Measurements from ENCODE around the gene ZFX. TPM values are rescaled to one million over a fixed set of nuclear protein-coding genes. Genes with fewer than 3 reads are reported as not detected.

Gene ZFX
- total RNA-seq, 1 donor from 2014 or later: 72.8 TPM

DNA sequence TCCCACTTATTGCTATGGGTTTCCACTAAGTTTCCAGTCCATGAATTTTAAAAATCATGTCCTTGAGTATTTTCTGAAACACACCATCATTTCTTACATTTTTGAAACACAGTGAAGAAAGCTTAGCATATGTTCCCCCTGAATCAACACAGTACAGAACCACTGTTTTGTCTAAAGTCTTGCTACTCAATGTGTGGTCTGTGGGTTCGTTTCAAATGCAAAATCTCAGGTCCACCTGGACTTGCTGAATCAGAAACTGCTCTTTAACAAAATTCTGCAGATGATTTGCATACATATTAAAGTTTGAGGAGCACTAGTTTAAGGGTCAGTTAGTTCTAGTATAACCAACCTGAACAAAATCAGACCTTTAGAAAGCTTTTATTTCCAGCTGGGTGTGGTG lies 103.9 kb downstream of the ZFX start:
- Mint-ChIP-seq H3K9me3 (ENCODE audit: low read depth) (no peaks in the 10 kb centered on the region), H3K4me1 (ENCODE audit: low read depth) (no peaks in the 10 kb centered on the region), H3K36me3 (ENCODE audit: low read depth) (no peaks in the 10 kb centered on the region), H3K4me3 (ENCODE audit: unreplicated experiment) (no peak overlapping the region), H3K27me3 (ENCODE audit: low read depth) (peaks cover 2% of the 10 kb centered on the region), H3K27ac (ENCODE audit: unreplicated experiment) (no peak overlapping the region)
- DNase-seq (ENCODE audit: low spot score): no peak
- TF ChIP-seq, protein P1, sequence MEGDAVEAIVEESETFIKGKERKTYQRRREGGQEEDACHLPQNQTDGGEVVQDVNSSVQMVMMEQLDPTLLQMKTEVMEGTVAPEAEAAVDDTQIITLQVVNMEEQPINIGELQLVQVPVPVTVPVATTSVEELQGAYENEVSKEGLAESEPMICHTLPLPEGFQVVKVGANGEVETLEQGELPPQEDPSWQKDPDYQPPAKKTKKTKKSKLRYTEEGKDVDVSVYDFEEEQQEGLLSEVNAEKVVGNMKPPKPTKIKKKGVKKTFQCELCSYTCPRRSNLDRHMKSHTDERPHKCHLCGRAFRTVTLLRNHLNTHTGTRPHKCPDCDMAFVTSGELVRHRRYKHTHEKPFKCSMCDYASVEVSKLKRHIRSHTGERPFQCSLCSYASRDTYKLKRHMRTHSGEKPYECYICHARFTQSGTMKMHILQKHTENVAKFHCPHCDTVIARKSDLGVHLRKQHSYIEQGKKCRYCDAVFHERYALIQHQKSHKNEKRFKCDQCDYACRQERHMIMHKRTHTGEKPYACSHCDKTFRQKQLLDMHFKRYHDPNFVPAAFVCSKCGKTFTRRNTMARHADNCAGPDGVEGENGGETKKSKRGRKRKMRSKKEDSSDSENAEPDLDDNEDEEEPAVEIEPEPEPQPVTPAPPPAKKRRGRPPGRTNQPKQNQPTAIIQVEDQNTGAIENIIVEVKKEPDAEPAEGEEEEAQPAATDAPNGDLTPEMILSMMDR (IDR thresholded peaks at IDR 0.05): no peak

- H3K27ac Mint-ChIP-seq (ENCODE audit: unreplicated experiment): no peak overlapping the region
- TF ChIP-seq, protein P1 (IDR thresholded peaks at IDR 0.05): no peak
- DNase-seq (ENCODE audit: low spot score): no peak
- no peak overlapping the region for H3K4me3 Mint-ChIP-seq (ENCODE audit: unreplicated experiment)
- H3K27me3 Mint-ChIP-seq (ENCODE audit: low read depth): peaks cover 2% of the 10 kb centered on the region
- peaks cover 8% of the 10 kb centered on the region for H3K4me1 Mint-ChIP-seq (ENCODE audit: low read depth)
- H3K36me3 Mint-ChIP-seq (ENCODE audit: low read depth): no peaks in the 10 kb centered on the region
- H3K9me3 Mint-ChIP-seq (ENCODE audit: low read depth): no peaks in the 10 kb centered on the region
Observed at GRCh38 chrX:24257011-24257410, 107.5 kb downstream of the ZFX start.

- Mint-ChIP-seq H3K36me3 (ENCODE audit: low read depth) (no peaks in the 10 kb centered on the region), H3K27ac (ENCODE audit: unreplicated experiment) (no peak overlapping the region), H3K4me1 (ENCODE audit: low read depth) (peaks cover 8% of the 10 kb centered on the region), H3K4me3 (ENCODE audit: unreplicated experiment) (no peak overlapping the region), H3K9me3 (ENCODE audit: low read depth) (no peaks in the 10 kb centered on the region), H3K27me3 (ENCODE audit: low read depth) (no peaks in the 10 kb centered on the region)
- TF ChIP-seq, protein P1 (IDR thresholded peaks at IDR 0.05): peak; percentile 93
- no peak for DNase-seq (ENCODE audit: low spot score)
Observed at GRCh38 chrX:24259544-24260240, 110.2 kb downstream of the ZFX start.

GRCh38 chrX:24260842-24261550 lies 111.5 kb downstream of the ZFX start:
- no peak overlapping the region for H3K4me3 Mint-ChIP-seq (ENCODE audit: unreplicated experiment)
- no peaks in the 10 kb centered on the region for H3K9me3 Mint-ChIP-seq (ENCODE audit: low read depth)
- no peaks in the 10 kb centered on the region for H3K36me3 Mint-ChIP-seq (ENCODE audit: low read depth)
- TF ChIP-seq, protein P1 (IDR thresholded peaks at IDR 0.05): no peak
- H3K27ac Mint-ChIP-seq (ENCODE audit: unreplicated experiment): peak overlapping the region; percentile 27
- H3K4me1 Mint-ChIP-seq (ENCODE audit: low read depth): peaks cover 8% of the 10 kb centered on the region
- no peaks in the 10 kb centered on the region for H3K27me3 Mint-ChIP-seq (ENCODE audit: low read depth)
- no peak for DNase-seq (ENCODE audit: low spot score)

- TF ChIP-seq, protein P1 (IDR thresholded peaks at IDR 0.05): no peak
- H3K9me3 Mint-ChIP-seq (ENCODE audit: low read depth): no peaks in the 10 kb centered on the region
Observed at GRCh38 chrX:24262309-24262708, 112.8 kb downstream of the ZFX start.

More at GRCh38 chrX:24262309-24262708, 112.8 kb downstream of the ZFX start:
- Mint-ChIP-seq H3K4me3 (ENCODE audit: unreplicated experiment) (no peak overlapping the region), H3K4me1 (ENCODE audit: low read depth) (peaks cover 11% of the 10 kb centered on the region), H3K36me3 (ENCODE audit: low read depth) (no peaks in the 10 kb centered on the region), H3K27me3 (ENCODE audit: low read depth) (no peaks in the 10 kb centered on the region), H3K27ac (ENCODE audit: unreplicated experiment) (no peak overlapping the region)
- no peak for DNase-seq (ENCODE audit: low spot score)
